Central memory CD8-positive, alpha-beta T cell (primary cell): Measurements from ENCODE around the gene IGSF22.

ENCODE experiments used
- ATAC-seq: fragments of 150-1000 bp; cut with Tn5 transposase; replicated peaks from 2 replicates; pipeline ENCODE4 v1.10.0; 2022; ENCODE audit warnings: mild to moderate bottlenecking, moderate FRiP score, moderate number of reproducible peaks; ENCODE audit not compliant: poor library complexity, severe bottlenecking; ENCODE audit errors: extremely low read depth
- DNase-seq, 2 donors: peaks; one replicate each; pipeline ENCODE4 v3.0.0; 2021; ENCODE audit warnings: low spot score in 2 of 2
- H3K27ac Mint-ChIP-seq: one replicate; pipeline ENCODE4 v1.8.0; 2022; ENCODE audit warnings: low read depth, mild to moderate bottlenecking, moderate library complexity, mixed read lengths
- H3K27me3 Mint-ChIP-seq: one replicate; pipeline ENCODE4 v1.8.0; 2022; ENCODE audit warnings: mixed read lengths
- H3K36me3 Mint-ChIP-seq: one replicate; pipeline ENCODE4 v1.8.0; 2022; ENCODE audit warnings: mild to moderate bottlenecking, moderate library complexity, mixed read lengths; ENCODE audit not compliant: insufficient read depth
- H3K4me1 Mint-ChIP-seq: one replicate; pipeline ENCODE4 v1.8.0; 2022; ENCODE audit warnings: mixed read lengths
- H3K4me3 Mint-ChIP-seq: one replicate; pipeline ENCODE4 v1.8.0; 2022; ENCODE audit warnings: mild to moderate bottlenecking, moderate library complexity, mixed read lengths
- H3K9me3 Mint-ChIP-seq: one replicate; pipeline ENCODE4 v1.8.0; 2022; ENCODE audit warnings: mixed read lengths

The IGSF22 gene

GRCh38 chr11:18726040-18726439, at the start of gene IGSF22:
IGSF22 (minus strand) TSS chr11:18726188; CDS start chr11:18724236, 1,952 bp downstream.
- DNase-seq (no peak), ATAC-seq (no peak)
- Mint-ChIP-seq H3K4me1 (peaks cover 17% of the 10 kb centered on the region), H3K4me3 (no peak within 1 kb of the TSS), H3K27ac (no peak within 1 kb of the TSS), H3K9me3 (no peaks in the 10 kb centered on the region), H3K36me3 (peaks cover 1% of the 10 kb centered on the region), H3K27me3 (no peaks in the 10 kb centered on the region)

- peaks cover 8% of the 10 kb centered on the region for H3K9me3 Mint-ChIP-seq
- peaks cover 14% of the 10 kb centered on the region for H3K27me3 Mint-ChIP-seq
- DNase-seq, result no peak
- no peak for ATAC-seq
- no peak overlapping the region for H3K4me3 Mint-ChIP-seq
- H3K36me3 Mint-ChIP-seq, result peaks cover 2% of the 10 kb centered on the region
- no peak overlapping the region for H3K27ac Mint-ChIP-seq
- H3K4me1 Mint-ChIP-seq, result peaks cover 14% of the 10 kb centered on the region
Measured at GRCh38 chr11:18774801-18775200, 48.8 kb upstream of the IGSF22 start.

DNA sequence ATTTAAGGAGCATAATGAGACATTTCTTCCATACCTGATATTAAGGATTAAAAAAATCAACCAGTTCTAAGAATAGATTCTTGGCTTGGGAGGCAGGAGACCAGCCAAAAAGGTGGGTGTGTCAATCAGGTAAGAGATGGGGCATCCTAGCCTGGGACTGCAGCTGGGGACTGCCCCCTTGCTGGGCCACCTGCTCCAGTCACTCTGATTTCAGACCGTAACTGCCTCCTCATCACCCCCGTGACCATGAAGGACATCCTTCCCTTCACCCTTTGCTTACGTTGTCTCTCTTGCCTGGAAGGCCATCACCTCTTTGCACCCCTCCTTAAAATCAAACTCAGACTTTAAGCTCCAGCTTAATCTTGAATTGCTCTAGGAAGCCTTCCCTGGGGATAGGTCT, 47.7 kb upstream of the IGSF22 start:
- Mint-ChIP-seq H3K4me1 (peaks cover 10% of the 10 kb centered on the region), H3K9me3 (peaks cover 5% of the 10 kb centered on the region), H3K27ac (no peak overlapping the region), H3K4me3 (no peak overlapping the region), H3K27me3 (peaks cover 21% of the 10 kb centered on the region), H3K36me3 (peaks cover 2% of the 10 kb centered on the region)
- ATAC-seq (no peak), DNase-seq (no peak)

GRCh38 chr11:18773104-18773503, 47.1 kb upstream of the IGSF22 start:
- Mint-ChIP-seq H3K27ac (no peak overlapping the region), H3K4me1 (peaks cover 5% of the 10 kb centered on the region), H3K27me3 (peaks cover 21% of the 10 kb centered on the region), H3K4me3 (no peak overlapping the region), H3K36me3 (no peaks in the 10 kb centered on the region), H3K9me3 (no peaks in the 10 kb centered on the region)
- no peak for DNase-seq
- no peak for ATAC-seq

DNA sequence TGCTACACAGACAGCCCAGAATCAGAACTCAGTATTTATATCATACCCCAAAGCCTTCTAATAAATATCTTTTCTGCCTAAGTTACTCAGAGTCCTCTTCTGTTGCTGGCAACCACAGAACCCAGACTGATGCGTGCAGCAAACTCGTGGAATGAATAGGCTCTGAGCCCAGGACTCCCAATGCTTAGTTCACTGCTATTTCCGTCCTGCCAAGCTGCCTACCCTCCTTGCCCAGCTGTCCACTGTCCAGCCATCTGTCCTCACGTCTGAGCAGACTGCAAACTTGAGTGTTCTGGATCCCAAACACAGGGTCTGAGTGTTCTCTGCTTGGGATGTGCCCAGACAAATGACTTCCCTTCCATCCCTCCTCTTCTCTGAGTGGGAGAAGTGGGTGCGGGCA, 46.2 kb upstream of the IGSF22 start:
- ATAC-seq (no peak), DNase-seq (no peak)
- Mint-ChIP-seq H3K27me3 (peaks cover 21% of the 10 kb centered on the region), H3K9me3 (no peaks in the 10 kb centered on the region), H3K4me1 (peaks cover 5% of the 10 kb centered on the region), H3K36me3 (no peaks in the 10 kb centered on the region), H3K27ac (no peak overlapping the region), H3K4me3 (no peak overlapping the region)

DNA sequence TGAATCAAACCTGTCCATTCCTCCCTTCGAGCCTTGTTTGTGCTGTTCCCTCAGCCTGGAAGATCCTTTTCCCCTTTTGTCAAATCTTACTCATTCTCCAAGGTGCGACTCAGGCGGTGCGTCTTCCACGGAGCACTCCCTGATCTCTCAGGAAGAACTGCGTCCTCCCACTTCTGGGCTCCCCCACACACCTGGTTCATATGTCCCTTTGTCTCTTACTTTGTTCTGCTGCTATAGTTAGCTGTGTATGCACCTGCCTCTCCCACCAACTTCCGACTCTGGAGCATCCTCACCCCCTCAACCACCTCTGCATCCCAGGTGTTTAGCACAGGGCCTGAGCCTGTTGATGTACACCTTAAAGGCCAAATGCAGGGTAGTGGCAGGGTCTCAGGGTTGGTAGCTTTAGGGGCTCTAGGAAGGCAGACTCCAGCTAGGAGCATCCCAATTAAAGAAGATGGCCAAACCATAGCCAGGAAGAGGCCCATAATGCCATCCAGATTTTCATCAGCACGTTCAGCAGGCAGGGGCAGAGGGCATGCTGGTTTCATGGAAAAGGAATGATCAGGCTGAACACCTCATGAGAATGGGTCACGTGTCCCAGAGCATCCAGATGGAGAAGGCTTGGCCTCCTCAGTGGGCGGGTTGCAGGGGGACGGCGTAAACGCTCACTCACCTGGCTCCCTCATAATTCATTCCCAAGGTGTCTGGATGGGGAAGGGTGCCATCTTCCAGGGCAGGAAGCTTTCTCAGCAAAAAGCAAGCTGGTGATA, 45.5 kb upstream of the IGSF22 start:
- Mint-ChIP-seq H3K4me1 (peaks cover 5% of the 10 kb centered on the region), H3K4me3 (no peak overlapping the region), H3K36me3 (no peaks in the 10 kb centered on the region), H3K27me3 (peaks cover 21% of the 10 kb centered on the region), H3K27ac (no peak overlapping the region), H3K9me3 (no peaks in the 10 kb centered on the region)
- no peak for ATAC-seq
- DNase-seq, result no peak

GRCh38 chr11:18770479-18771125, 44.6 kb upstream of the IGSF22 start:
- H3K9me3 Mint-ChIP-seq, result no peaks in the 10 kb centered on the region

GRCh38 chr11:18769802-18770456, 43.9 kb upstream of the IGSF22 start:
- H3K27me3 Mint-ChIP-seq, result peaks cover 30% of the 10 kb centered on the region
- no peak for ATAC-seq

More at GRCh38 chr11:18770479-18771125, 44.6 kb upstream of the IGSF22 start:
- H3K4me1 Mint-ChIP-seq, result peaks cover 5% of the 10 kb centered on the region
- ATAC-seq, result no peak
- no peak overlapping the region for H3K4me3 Mint-ChIP-seq
- peaks cover 23% of the 10 kb centered on the region for H3K27me3 Mint-ChIP-seq
- no peak overlapping the region for H3K27ac Mint-ChIP-seq
- DNase-seq, result no peak
- no peaks in the 10 kb centered on the region for H3K36me3 Mint-ChIP-seq

DNA sequence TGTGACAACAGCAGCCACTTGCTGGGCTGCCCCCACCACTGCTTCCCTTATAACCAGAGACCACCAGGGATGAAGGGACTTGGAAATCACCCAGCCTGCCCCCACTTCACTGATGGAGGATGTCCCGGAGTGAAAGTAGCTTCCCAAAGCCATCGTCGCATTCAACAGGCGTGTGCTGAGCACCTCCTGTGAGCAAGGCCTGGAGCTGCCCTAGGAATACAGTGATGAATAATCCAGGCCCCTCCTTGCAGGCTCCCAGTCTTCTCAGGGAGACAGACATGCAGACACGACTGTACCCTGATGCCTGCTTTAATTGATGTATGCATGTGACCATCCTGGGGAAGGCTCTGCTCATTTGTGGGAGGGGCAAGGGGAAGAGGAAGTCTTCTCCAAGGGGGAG, 43.0 kb upstream of the IGSF22 start:
- DNase-seq (no peak), ATAC-seq (no peak)
- peaks cover 2% of the 10 kb centered on the region for H3K36me3 Mint-ChIP-seq
- H3K27me3 Mint-ChIP-seq, result peaks cover 30% of the 10 kb centered on the region
- no peak overlapping the region for H3K27ac Mint-ChIP-seq
- no peaks in the 10 kb centered on the region for H3K4me1 Mint-ChIP-seq
- H3K4me3 Mint-ChIP-seq, result no peak overlapping the region
- H3K9me3 Mint-ChIP-seq, result no peaks in the 10 kb centered on the region

More at GRCh38 chr11:18769802-18770456, 43.9 kb upstream of the IGSF22 start:
- Mint-ChIP-seq H3K4me1 (no peaks in the 10 kb centered on the region), H3K27ac (no peak overlapping the region), H3K36me3 (peaks cover 2% of the 10 kb centered on the region), H3K4me3 (no peak overlapping the region), H3K9me3 (no peaks in the 10 kb centered on the region)
- no peak for DNase-seq

GRCh38 chr11:18768472-18768901, 42.5 kb upstream of the IGSF22 start:
- Mint-ChIP-seq H3K4me3 (no peak overlapping the region), H3K36me3 (peaks cover 2% of the 10 kb centered on the region), H3K9me3 (no peaks in the 10 kb centered on the region), H3K4me1 (no peaks in the 10 kb centered on the region), H3K27ac (no peak overlapping the region), H3K27me3 (peaks cover 30% of the 10 kb centered on the region)
- no peak for ATAC-seq
- DNase-seq, result no peak

DNA sequence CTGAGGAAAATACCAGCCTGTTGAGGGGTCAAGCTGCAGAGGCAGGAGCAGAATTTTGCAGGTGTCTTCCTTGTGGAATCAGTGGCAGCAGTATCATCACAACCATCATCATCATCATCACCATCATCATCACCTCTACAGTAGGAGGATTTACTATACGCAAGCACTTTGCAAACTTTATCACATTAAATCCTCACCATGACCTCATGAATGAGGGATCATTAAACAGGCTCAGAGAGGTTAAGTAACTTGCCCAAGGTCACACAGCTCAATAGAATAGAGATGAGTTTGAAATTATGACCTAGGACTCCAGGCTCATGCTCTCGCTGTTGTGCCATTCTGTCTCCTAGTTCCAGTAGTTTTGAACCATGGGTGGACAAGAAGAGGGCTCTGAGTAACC, 40.0 kb upstream of the IGSF22 start:
- H3K27ac Mint-ChIP-seq, result no peak overlapping the region
- H3K4me3 Mint-ChIP-seq, result no peak overlapping the region
- H3K36me3 Mint-ChIP-seq, result peaks cover 2% of the 10 kb centered on the region
- DNase-seq, result no peak
- peaks cover 19% of the 10 kb centered on the region for H3K27me3 Mint-ChIP-seq
- no peak for ATAC-seq
- no peaks in the 10 kb centered on the region for H3K9me3 Mint-ChIP-seq
- H3K4me1 Mint-ChIP-seq, result no peaks in the 10 kb centered on the region

GRCh38 chr11:18765554-18765953, 39.6 kb upstream of the IGSF22 start:
- ATAC-seq (no peak), DNase-seq (no peak)
- H3K27ac Mint-ChIP-seq, result no peak overlapping the region
- H3K9me3 Mint-ChIP-seq, result no peaks in the 10 kb centered on the region
- no peak overlapping the region for H3K4me3 Mint-ChIP-seq
- H3K36me3 Mint-ChIP-seq, result peaks cover 2% of the 10 kb centered on the region
- peaks cover 19% of the 10 kb centered on the region for H3K27me3 Mint-ChIP-seq
- H3K4me1 Mint-ChIP-seq, result no peaks in the 10 kb centered on the region

DNA sequence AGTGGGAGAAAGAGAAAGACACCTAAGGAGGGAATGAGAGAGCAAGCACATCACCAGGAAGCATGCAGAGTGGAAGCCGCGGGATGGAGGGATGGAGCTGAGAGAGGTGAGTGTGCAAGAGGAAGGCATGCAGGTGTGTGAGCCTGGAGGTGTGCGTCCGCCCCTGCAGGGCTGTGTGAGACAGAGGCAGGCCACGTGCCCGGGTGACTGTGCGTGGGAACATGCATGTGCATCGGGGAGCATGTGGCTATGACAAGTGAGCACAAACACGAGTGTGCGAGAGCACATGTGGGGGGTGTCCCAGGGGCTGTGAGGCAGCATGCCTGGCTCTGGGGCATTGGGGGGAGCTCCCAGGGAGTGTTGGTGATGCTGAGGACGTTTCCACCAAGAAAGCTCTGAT, 35.8 kb upstream of the IGSF22 start:
- Mint-ChIP-seq H3K4me3 (no peak overlapping the region), H3K4me1 (no peaks in the 10 kb centered on the region), H3K27ac (no peak overlapping the region), H3K9me3 (no peaks in the 10 kb centered on the region), H3K36me3 (peaks cover 2% of the 10 kb centered on the region), H3K27me3 (peaks cover 9% of the 10 kb centered on the region)
- no peak for ATAC-seq
- no peak for DNase-seq
